GM19467 (cell line): ENCODE measurements around the gene ACAD9.
"Not testable (repeated sequence)": the region's sequence is repeated elsewhere in the genome, so short reads cannot be mapped to it uniquely, and the experiment has no call there.

Experiments
- ATAC-seq: cut with Tn5 transposase; IDR thresholded peaks from one replicate; pipeline ENCODE4 v1.9.1; 2021; ENCODE audit warnings: mild to moderate bottlenecking, moderate library complexity; ENCODE audit not compliant: unreplicated experiment

ACAD9 gene

GRCh38 chr3:128889139-128889894, 9.9 kb downstream of the ACAD9 start:
- no peak for ATAC-seq

DNA sequence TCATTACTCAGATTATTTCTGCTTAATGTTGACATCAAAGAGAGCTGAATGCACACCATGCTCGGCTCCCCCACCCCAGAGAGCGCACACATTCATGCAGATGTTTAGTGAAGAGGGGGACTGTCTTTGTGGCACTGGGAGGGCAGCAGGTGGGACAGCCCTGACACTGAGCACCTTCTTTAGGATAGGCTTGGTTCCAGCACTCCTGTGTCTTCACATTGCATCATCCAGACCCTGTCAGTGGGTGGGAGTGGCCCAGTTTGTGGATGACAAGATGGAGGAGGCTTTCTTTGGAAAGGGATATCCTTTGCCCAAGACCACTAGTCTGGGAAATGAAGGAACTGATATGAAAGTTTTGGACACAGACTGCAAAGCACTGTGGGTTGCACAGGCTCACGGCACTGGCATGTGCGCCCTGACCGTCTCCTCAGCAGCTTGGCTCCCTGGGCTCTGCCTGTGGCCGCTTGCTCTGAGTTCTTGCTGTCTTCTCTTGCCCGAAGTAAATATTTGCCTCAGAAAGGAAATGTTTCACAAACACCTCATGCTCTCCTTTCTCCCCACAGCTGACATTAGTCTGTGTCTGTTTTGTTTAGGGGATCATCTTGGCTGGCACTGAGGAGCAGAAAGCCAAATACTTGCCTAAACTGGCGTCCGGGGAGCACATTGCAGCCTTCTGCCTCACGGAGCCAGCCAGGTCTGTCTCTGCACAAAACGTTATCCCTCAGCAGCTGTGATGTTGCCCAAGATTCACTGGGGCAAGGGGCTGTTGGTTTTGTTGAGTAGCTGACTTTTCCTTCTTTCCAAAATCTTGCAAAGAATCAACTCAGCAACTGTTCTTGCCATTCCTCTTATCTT, 16.6 kb downstream of the ACAD9 start:
- ATAC-seq: no peak

GRCh38 chr3:128902426-128902825, 23.0 kb downstream of the ACAD9 start:
- no peak for ATAC-seq

GRCh38 chr3:128903501-128903900, 24.1 kb downstream of the ACAD9 start:
- no peak for ATAC-seq

DNA sequence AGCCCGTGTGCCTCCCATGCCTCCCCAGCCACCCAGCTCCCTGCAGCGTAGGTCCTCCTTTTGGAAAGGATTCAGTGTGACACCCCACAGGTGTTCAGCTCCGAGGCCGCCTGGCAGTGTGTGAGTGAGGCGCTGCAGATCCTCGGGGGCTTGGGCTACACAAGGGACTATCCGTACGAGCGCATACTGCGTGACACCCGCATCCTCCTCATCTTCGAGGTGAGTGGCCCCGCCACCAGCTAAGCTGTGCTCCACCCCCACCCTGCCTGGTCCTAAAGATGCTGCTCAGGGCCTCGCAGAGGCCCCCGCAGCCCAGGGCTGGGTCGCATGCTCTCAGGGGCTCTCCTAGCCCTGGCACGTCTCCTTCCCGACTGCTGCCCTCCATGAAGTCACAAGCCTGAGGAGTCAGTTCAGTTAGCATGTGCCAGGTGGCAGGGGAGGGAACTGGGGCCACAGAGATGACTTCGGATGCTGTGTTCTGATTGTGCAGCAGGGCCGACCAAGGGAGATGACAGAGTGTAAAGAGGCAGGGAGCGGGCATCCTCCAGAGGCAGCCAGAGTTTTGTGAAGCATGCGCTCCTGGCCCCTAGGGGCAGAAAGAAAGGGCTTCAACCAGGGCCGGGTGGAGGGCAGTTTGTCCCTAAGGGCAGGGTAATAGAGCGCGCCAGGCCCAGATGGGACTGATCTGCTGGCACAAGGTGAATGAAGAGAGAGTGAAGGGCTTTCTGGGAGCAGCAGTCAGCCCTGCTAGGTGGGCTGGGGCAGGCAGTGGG, 26.8 kb downstream of the ACAD9 start:
- no peak for ATAC-seq

DNA sequence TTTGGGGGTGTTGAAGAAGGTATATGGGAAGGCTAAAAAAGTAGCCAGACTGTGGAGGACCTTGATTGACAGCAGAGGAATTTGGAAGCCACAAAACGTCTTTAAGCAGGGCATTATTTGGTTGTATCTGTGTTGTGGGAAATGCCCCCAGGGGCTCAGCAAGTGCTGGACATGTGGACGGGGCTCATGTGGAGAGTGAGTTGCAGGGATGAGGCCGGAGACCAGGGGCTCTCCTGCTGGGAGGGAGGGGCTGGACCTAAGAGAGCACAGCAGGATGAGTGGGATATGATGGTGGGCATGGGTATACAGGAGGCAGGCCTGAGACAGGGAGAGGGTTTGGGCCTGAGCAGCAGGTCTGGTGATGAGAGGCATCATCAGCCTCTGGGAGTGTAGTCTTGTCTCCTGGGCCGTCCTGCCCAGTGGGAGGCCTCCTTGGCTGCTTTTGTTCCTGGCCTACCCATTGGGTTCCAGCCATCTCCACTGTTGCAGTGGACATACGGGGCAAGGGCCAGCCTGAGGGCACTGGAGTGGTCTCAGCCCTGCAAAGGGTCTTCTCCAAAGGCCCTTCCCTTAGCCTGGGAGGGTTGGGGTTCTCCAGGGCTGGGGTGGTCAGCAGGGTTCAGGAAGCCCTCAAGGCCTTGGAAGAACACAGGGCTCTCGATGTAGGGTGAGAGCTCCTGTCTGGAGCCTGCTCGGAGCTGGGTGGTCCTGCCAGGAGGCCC, 27.5 kb downstream of the ACAD9 start:
- ATAC-seq: no peak

DNA sequence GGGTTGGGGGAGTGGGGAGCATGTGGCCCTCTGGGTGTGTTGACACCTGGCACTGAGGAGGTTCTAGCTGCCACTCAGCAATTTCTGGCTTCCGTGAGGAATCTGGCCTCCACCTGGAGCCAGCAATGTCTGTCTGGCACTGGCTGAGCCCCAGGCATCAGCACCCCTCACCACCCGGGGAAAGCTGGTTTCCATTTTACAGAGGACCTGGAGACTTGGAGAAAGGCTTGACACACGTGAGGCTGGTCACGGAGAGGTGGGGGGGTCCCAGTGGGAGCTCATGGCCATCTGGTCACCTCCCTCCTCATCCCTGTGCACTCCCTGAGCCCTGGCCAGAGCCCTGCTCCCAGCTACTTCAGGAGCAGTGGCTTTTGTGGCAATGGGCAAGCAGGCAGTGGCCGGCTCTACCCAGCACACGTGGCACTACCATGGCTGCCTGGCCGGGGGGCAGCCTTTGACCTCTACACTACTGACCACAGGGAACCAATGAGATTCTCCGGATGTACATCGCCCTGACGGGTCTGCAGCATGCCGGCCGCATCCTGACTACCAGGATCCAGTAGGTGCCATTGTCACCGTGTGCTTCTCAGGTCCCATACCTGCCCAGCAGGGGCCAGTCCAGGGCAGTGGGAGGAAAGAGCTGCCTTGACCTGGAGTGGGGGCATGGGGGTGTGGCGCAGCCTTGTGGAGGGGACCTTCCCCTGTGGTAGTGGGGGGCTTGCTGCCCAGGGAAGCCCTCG, 28.5 kb downstream of the ACAD9 start:
- no peak for ATAC-seq

GRCh38 chr3:128908951-128909350, 29.5 kb downstream of the ACAD9 start:
- ATAC-seq: no peak

- ATAC-seq: no peak
Observed at GRCh38 chr3:128910006-128910405, 30.6 kb downstream of the ACAD9 start.

DNA sequence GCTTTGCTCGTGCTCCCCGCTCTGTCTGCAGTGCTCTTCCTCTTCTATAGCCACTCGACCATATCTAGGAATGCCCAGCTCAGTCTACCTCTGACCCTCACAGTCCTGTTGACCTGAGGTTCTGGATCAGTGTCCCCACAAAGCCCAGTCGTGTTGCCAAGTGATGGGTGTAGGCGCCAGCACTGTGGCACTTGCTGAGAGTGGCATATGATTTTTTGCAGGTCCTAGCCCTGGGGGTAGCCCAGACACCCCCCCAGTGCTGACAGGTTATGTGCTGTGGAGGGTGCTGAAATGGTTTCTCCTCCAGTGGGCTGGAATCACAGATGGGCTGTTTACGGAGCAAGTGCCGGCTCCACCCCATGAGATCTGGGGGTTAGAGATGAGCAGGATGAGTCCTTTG, 32.5 kb downstream of the ACAD9 start:
- ATAC-seq: no peak

- no peak for ATAC-seq
Observed at GRCh38 chr3:128914966-128915645, 35.7 kb downstream of the ACAD9 start.

DNA sequence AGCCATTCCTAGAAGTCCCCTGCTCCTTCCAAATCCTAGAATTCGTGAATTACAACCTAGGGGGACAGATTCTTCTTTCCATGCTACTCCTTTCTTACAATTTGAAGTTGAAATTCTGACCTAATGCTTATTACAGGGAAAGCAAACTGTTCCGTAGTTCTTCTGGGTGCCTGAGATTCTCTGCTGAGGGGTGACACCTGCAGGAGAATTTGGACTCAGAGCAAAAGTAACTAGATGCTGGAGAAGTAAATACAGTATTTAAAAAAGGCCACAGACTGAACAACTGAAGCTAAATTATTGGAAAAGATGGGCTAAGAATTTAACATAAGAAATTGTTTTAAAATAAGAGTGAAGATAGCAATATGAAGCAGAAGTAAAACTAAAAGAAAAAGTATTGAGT, 37.9 kb downstream of the ACAD9 start:
- ATAC-seq: no peak

GRCh38 chr3:128919988-128920387, 40.6 kb downstream of the ACAD9 start:
- ATAC-seq: no peak

DNA sequence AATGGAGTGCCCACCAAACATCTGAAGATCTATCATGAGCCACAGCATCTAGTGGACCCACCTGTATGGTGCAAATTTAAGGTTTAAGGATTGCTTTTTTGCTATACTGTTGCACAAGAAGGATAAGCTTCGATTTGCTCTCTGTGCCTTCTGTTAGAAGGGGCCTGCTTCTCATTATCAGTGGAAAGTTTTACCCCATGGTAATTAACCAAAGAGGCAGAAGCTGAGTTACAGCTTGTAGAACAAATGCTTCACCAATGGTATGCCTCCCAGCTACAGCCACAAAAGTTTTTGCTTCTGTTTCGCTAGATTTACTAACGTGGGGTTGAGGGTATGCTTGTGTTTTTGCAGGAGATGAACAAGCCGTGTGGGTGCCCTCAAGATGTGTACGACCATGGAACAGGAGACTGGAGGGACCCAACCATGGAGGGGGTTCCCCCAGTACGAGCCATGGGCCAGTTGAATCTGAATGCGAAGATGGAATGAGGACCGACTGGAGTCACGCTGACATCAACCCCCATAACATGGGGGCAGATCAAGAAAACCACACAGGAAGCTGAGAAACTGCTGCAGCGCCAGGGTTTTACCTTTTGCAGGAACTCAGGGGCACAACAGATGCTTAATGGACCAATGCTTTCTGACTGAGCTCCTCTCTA, 43.5 kb downstream of the ACAD9 start:
- no peak for ATAC-seq

- ATAC-seq: no peak
Observed at GRCh38 chr3:128923576-128923975, 44.2 kb downstream of the ACAD9 start.

- ATAC-seq: not testable (repeated sequence)
Observed at GRCh38 chr3:128923986-128924385, 44.6 kb downstream of the ACAD9 start.

GRCh38 chr3:128929364-128929763, 49.9 kb downstream of the ACAD9 start:
- no peak for ATAC-seq

GRCh38 chr3:128931046-128931445, 51.6 kb downstream of the ACAD9 start:
- ATAC-seq: no peak
